Erythroblast (primary cell): ENCODE measurements around the gene BIK.

Experiments used
- DNase-seq, 2 experiments: peaks; one replicate each; lab custom pipeline; 2025; lab: John Stamatoyannopoulos, UW
- GATA1 ChIP-seq: IDR thresholded peaks from 2 replicates; pipeline ENCODE4 v1.6.1; 2011; ENCODE audit warnings: low read depth, mild to moderate bottlenecking, control low read depth, low read length, moderate library complexity
- POLR2A ChIP-seq: IDR thresholded peaks from 2 replicates; pipeline ENCODE4 v1.6.1; 2011; ENCODE audit warnings: mild to moderate bottlenecking, low read length

Gene BIK

GRCh38 chr22:43166132-43166930 is 55.8 kb downstream of the BIK start:
- no peak for TF ChIP-seq POLR2A
- TF ChIP-seq GATA1: no peak
- no peak for DNase-seq

- peak; percentile 72 to 86 for DNase-seq
- TF ChIP-seq GATA1 (no peak), POLR2A (no peak)
Observed at GRCh38 chr22:43167001-43167589, 56.5 kb downstream of the BIK start.

DNA sequence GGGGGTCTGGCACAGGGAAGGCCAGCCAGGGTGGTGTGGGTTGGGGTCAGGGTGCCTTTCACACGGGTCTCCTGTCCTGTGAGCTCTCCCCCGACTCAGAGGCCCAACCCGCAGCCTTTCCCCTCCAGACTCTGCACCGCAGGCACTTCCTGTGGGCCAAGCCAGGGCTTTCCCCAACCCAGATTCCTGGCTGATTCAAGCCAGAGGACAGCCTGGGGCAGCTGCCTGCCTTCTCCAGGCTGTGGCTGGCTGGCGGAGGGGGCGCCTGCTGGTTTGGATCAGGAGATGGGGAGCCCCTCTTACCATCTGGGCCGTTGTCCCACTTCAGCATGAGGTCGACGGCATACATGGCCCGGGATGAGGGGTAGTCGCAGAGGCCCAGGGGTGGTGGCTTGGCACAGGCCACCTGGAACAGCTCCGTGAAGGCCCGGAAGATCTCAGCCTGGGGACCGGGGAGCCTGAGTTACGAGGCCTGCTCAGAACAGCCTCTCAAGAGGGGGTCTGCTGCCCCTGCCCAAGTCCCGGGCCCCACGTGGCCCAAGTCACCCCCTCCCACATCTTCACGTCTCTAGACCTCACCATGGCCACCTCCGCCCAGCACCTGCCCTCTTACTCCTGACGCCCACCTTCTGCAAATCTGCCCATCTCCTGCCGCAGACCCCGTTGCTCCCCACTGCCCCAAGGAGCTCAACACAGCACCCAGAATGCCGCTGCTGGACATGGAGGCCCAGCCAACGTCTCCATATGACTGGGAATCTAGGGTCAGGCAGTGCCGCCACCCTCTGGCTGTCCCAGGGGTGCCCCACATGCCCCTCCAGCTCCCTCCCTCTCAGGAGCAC is 58.1 kb downstream of the BIK start:
- DNase-seq: no peak
- TF ChIP-seq GATA1: no peak
- TF ChIP-seq POLR2A: no peak

DNA sequence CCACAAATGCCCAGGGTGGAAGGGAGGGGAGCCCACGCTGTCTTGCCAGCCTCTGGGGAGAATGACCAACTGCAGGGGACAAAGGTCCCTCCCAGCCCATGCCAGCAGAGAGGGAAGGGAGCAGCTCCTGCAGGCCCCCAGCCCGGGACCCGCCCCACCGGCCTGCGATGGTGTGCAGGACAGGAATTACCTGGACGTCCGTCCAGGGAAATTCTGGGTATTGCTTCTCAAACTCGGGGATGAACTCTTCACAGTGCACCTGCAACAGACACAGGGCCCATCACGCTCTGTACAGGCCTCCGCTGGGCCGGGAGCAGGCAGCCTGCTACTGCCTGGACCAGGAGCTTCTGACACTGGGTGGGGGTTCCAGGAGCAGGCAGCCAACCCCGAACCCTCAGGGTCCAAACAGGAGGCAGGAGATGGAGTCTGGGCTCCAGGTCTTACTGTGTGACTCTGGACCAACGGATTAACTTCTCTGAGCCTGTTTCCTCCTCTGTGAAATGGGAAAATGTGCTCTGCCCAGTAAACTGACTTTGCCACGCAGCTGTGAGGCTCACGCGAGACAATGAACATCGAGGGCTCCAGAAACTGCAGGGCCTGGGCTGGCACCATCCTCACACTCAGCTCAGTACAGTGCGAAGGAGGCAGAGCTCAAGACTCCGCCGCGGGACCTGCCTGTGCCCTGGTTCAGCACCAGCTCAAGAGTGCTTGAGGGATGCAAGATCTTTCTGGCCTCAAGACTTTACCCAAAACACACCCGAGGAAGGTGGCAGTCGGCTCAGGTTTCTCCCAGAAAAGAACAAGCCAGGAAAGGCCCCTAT is 59.0 kb downstream of the BIK start:
- TF ChIP-seq GATA1 (no peak), POLR2A (no peak)
- DNase-seq: no peak

DNA sequence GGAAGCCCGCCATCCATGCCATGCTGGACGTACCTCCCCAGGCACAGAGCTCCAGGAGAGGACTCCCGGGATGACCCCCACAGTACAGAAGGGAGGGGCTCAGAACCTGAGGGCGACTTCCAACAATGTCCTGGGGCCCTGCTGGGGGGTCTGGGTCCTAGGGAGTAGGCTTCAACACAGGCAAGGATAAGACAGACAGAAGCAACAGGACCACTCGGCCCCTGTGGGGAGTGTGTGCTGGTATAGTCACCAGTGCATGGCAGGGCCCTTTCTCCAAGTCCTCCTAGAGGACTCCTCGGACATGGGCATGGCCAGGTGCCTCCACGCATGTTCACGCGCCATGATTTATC is 59.6 kb downstream of the BIK start:
- DNase-seq: no peak
- TF ChIP-seq POLR2A (no peak), GATA1 (no peak)

DNA sequence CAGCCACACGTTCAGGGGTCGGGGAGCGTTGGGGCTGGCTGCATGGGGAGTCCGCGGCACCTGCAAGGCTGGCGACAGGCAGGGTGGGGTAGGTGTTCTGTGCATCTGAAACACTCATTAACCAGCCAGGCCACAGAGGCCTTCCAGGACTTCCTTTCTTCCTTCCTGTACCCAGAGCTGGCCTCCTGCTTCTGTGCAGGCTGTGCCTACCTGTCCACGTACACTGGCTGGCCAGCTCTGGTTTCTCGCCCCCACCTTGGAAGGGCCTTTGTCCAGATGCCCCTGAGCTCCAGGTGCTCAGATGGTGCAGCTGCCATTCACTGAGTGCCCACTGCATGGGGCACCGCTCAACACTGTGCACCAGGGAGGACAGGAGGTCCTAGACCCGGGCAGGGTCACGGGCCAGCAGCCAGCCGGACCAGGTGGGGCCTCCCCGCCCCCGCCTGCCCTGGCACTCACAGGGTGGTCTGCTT is 60.5 kb downstream of the BIK start:
- no peak for DNase-seq
- no peak for TF ChIP-seq GATA1
- no peak for TF ChIP-seq POLR2A

- DNase-seq: no peak
Observed at GRCh38 chr22:43171607-43172006, 61.1 kb downstream of the BIK start.

GRCh38 chr22:43172191-43172590 is 61.6 kb downstream of the BIK start:
- no peak for TF ChIP-seq POLR2A
- TF ChIP-seq GATA1: no peak
- no peak for DNase-seq

More at GRCh38 chr22:43171607-43172006, 61.1 kb downstream of the BIK start:
- TF ChIP-seq GATA1 (no peak), POLR2A (no peak)

GRCh38 chr22:43173566-43173965 is 63.0 kb downstream of the BIK start:
- no peak for DNase-seq
- no peak for TF ChIP-seq POLR2A
- no peak for TF ChIP-seq GATA1

- TF ChIP-seq GATA1: no peak
- TF ChIP-seq POLR2A: no peak
Observed at GRCh38 chr22:43173976-43174720, 63.6 kb downstream of the BIK start.

DNA sequence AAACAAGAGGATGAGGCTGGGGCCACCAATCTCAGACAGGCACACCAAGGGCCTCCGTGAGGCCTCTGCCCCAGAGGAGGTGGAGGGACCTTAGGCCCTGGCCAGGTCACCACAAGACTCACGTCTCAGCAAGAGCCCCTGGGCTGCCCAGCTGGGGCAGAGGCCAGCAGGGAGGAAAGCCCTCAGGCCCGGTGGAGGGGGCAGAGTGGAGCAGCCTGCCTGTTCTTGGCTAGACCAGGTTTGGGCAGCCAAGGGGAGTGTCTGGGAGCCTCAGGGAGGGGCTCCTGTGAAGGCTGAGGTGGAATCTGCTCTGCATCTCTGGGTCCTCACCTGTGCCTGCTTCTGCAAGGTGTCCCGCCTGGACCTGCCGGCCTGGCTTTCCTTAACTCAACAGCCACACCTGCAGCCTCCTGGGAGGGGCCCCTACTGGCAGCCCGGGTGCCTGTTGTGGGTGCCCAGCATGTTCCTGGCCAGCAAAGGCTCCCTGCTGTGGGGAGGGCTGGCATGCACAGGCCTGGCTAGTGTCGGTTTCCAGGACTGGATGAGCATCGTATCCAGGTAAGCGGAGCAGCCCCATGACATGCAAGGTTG is 64.5 kb downstream of the BIK start:
- TF ChIP-seq POLR2A (no peak), GATA1 (no peak)
- no peak for DNase-seq

More at GRCh38 chr22:43173976-43174720, 63.6 kb downstream of the BIK start:
- DNase-seq: no peak

DNA sequence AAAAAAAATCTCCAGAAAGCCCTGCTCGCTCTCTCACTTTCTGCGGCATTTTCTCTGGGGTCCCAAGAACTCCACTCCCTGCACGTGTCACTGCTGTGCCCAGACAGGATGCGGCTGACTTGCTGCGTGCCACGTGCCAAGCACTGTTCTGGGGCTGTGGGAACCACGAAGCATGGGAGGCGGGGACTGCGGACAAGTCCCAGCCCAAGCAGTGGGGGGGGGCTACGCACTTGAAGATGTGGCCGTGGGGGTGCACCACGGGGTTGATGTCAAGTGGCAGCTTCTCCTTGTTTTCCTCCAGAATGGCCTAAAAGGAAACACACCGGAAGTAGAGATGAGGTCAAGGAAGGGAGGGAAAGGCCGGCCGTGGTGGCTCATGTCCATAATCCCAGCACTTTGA is 65.5 kb downstream of the BIK start:
- DNase-seq: no peak
- TF ChIP-seq POLR2A: no peak
- no peak for TF ChIP-seq GATA1
